Lower lobe of right lung (tissue), 2 donors: Measurements from ENCODE around the gene LAMA2. TPM values are rescaled to one million over a fixed set of nuclear protein-coding genes. Genes with fewer than 3 reads are reported as not detected.
A peak's percentile ranks its signal among the peaks of the same experiment; 100 is the strongest.

Experiments
- ATAC-seq, 2 donors: fragments of 200-7000 bp; cut with Tn5 transposase; one replicate each; pipeline ENCODE4 v1.9.1; 2020 to 2022; ENCODE audit warnings: mild to moderate bottlenecking in 2 of 2, moderate library complexity in 2 of 2
- DNase-seq: peaks from one replicate; pipeline ENCODE4 v3.0.0-alpha.2; 2020
- H3K27ac ChIP-seq: fragments of 200-600 bp; one replicate; pipeline ENCODE4 v1.8.0; 2022
- H3K27me3 ChIP-seq: fragments of 200-600 bp; one replicate; pipeline ENCODE4 v1.8.0; 2022; ENCODE audit warnings: low read depth
- H3K36me3 ChIP-seq: fragments of 200-600 bp; one replicate; pipeline ENCODE4 v1.8.0; 2022; ENCODE audit warnings: mild to moderate bottlenecking
- H3K4me1 ChIP-seq: fragments of 200-600 bp; one replicate; pipeline ENCODE4 v1.8.0; 2022
- H3K4me3 ChIP-seq: fragments of 200-600 bp; one replicate; pipeline ENCODE4 v1.8.0; 2022; ENCODE audit warnings: mild to moderate bottlenecking
- H3K9me3 ChIP-seq: fragments of 200-600 bp; one replicate; pipeline ENCODE4 v1.8.0; 2022
- CTCF ChIP-seq: fragments of 200-600 bp; IDR thresholded peaks from one replicate; pipeline ENCODE4 v1.8.0; 2022; ENCODE audit warnings: antibody characterized with exemption, mild to moderate bottlenecking
- intact Hi-C: fragments of 100-400 bp; cut with DNase I; formaldehyde crosslinking; loops from one replicate; pipeline ENCODE4 v1.11.0; 2022
- total RNA-seq: library from RNA; stranded (reverse); fragmentation: NEBNext Ultra II Directional; extraction: Animal tissue kit (Norgen Biotek cat#: 25700); gene quantifications from one replicate; pipeline ENCODE4 v1.2.1, GENCODE V29; 2021
- donor health status: DM: no; HTN: yes; CAD: no; lungs with severe emphysema.

The LAMA2 gene
- total RNA-seq, 1 donor from 2014 or later, result 49.6 TPM

- intact Hi-C loops, result no loop called here
- H3K27ac ChIP-seq, result no peak overlapping the region
- no peak for TF ChIP-seq CTCF
- no peaks in the 10 kb centered on the region for H3K4me1 ChIP-seq
- H3K36me3 ChIP-seq, result no peaks in the 10 kb centered on the region
- no peaks in the 10 kb centered on the region for H3K27me3 ChIP-seq
- H3K9me3 ChIP-seq, result no peaks in the 10 kb centered on the region
- ATAC-seq, result no peak
- peak overlapping the region; percentile 22 for H3K4me3 ChIP-seq
- DNase-seq, result no peak
Measured at GRCh38 chr6:128888444-128889175, 5.7 kb downstream of the LAMA2 start.

- no peak for ATAC-seq
- no peaks in the 10 kb centered on the region for H3K36me3 ChIP-seq
- H3K27me3 ChIP-seq, result no peaks in the 10 kb centered on the region
- TF ChIP-seq CTCF, result no peak
- H3K4me1 ChIP-seq, result no peaks in the 10 kb centered on the region
- H3K27ac ChIP-seq, result no peak overlapping the region
- no peak overlapping the region for H3K4me3 ChIP-seq
- H3K9me3 ChIP-seq, result no peaks in the 10 kb centered on the region
- intact Hi-C loops, result no loop called here
- no peak for DNase-seq
Measured at GRCh38 chr6:128889870-128890269, 6.9 kb downstream of the LAMA2 start.

- Histone ChIP-seq H3K27ac (no peak overlapping the region), H3K4me1 (no peaks in the 10 kb centered on the region), H3K27me3 (no peaks in the 10 kb centered on the region), H3K9me3 (no peaks in the 10 kb centered on the region), H3K4me3 (no peak overlapping the region), H3K36me3 (no peaks in the 10 kb centered on the region)
- no peak for ATAC-seq
- TF ChIP-seq CTCF, result no peak
- intact Hi-C loops, result no loop called here
- no peak for DNase-seq
Measured at GRCh38 chr6:128892079-128892478, 9.1 kb downstream of the LAMA2 start.

GRCh38 chr6:128899341-128900050 is 16.6 kb downstream of the LAMA2 start:
- Histone ChIP-seq H3K4me3 (no peak overlapping the region), H3K27me3 (no peaks in the 10 kb centered on the region), H3K36me3 (no peaks in the 10 kb centered on the region), H3K4me1 (no peaks in the 10 kb centered on the region), H3K27ac (no peak overlapping the region), H3K9me3 (no peaks in the 10 kb centered on the region)
- ATAC-seq (no peak), DNase-seq (no peak)
- intact Hi-C loops, result no loop called here
- no peak for TF ChIP-seq CTCF

- intact Hi-C loops, result no loop called here
- Histone ChIP-seq H3K9me3 (no peaks in the 10 kb centered on the region), H3K27me3 (no peaks in the 10 kb centered on the region), H3K4me3 (no peak overlapping the region), H3K4me1 (no peaks in the 10 kb centered on the region), H3K27ac (no peak overlapping the region), H3K36me3 (no peaks in the 10 kb centered on the region)
- DNase-seq (no peak), ATAC-seq (no peak)
- no peak for TF ChIP-seq CTCF
Measured at GRCh38 chr6:128903715-128904114, 20.8 kb downstream of the LAMA2 start.
